IgD-negative memory B cell (primary cell): Measurements from ENCODE around the gene RSU1. TPM values are rescaled to one million over a fixed set of nuclear protein-coding genes. Genes with fewer than 3 reads are reported as not detected.
"Not testable (repeated sequence)": the region's sequence is repeated elsewhere in the genome, so short reads cannot be mapped to it uniquely, and the experiment has no call there.

ENCODE experiments used
- H3K27ac Mint-ChIP-seq, 3 donors: one replicate each; pipeline ENCODE4 v1.8.0; 2020 to 2022; ENCODE audit warnings: mild to moderate bottlenecking in 3 of 3, mixed read lengths in 3 of 3, moderate library complexity in 1 of 3
- H3K27me3 Mint-ChIP-seq: one replicate; pipeline ENCODE4 v1.8.0; 2021; ENCODE audit warnings: mixed read lengths
- H3K36me3 Mint-ChIP-seq: one replicate; pipeline ENCODE4 v1.8.0; 2020; ENCODE audit warnings: mild to moderate bottlenecking, mixed read lengths
- H3K4me1 Mint-ChIP-seq, 3 donors: one replicate each; pipeline ENCODE4 v1.8.0; 2020 to 2022; ENCODE audit warnings: mixed read lengths in 3 of 3, mild to moderate bottlenecking in 1 of 3
- H3K4me3 Mint-ChIP-seq, 4 donors: one replicate each; pipeline ENCODE4 v1.8.0; 2020 to 2022; ENCODE audit warnings: mild to moderate bottlenecking in 4 of 4, mixed read lengths in 4 of 4, moderate library complexity in 3 of 4
- H3K9me3 Mint-ChIP-seq, 3 donors: one replicate each; pipeline ENCODE4 v1.8.0; 2020 to 2021; ENCODE audit warnings: mixed read lengths in 3 of 3, mild to moderate bottlenecking in 1 of 3
- polyA plus RNA-seq: library from polyadenylated mRNA; unstranded; fragments of 300-500 nt; fragmentation: Illumina TruSeq; gene quantifications from one replicate; pipeline ENCODE4 v1.2.3, GENCODE V29; 2021

RSU1 gene
- polyA plus RNA-seq, 1 donor from 2014 or later, result 86.8 TPM

DNA sequence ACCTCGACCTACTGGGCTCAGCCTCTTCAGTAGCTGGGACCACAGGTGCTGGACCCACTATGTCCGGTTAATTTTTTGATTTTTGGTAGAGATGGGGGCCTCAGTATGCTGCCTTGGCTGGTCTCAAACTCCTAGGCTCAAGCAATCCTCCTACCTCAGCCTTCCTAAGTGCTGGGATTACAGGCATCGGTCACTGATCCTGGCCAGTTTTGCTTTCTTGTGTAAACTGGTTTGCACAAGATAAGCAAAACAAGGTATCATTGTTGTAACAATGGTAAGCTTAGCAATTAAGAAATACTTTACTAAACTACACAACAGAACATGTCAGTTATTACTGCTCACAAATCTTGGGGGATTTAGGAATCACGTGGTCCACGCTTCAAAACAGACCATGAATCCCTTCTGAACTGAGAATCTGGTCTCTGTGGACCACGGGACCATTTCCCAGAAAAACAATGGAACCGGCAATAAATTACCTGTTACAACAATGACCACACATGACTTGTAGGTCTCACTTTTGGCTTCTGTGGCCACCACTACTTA lies 36.8 kb downstream of the RSU1 start:
- Mint-ChIP-seq H3K27me3 (no peaks in the 10 kb centered on the region), H3K27ac (peak overlapping the region in 1 of 3 donors; percentile 71), H3K9me3 (peaks cover 0 to 4% (median 0%) of the 10 kb centered on the region in 3 donors), H3K36me3 (peaks cover 3% of the 10 kb centered on the region), H3K4me1 (peaks cover 18 to 23% (median 21%) of the 10 kb centered on the region in 3 donors), H3K4me3 (no peak overlapping the region)

DNA sequence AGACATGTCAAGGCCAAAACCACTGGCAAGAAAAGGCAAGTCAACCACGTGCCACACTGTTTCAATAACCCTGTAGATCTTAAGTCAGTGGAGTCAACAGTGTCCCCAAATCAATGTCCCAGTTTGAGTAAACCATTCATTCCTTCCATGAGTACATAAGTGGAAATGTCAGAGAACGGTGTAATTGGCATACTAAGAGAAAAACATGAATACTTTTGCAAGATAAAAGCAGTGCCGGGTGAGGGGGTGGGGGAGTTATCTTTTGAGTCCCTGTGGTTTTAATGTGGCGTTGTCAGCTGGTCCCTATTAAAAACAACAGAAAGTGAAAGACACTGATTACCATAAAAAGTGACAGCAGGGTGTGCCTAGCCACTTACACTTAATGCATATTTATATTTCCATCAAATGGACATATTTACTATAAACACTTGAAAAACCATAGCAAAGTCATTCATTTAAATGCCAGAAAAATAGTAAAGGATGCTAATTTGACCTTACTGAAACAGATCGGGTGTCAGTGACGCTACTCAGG lies 37.8 kb downstream of the RSU1 start:
- Mint-ChIP-seq H3K4me3 (peak overlapping the region in 1 of 4 donors; percentile 52), H3K27ac (peak overlapping the region in 2 of 3 donors; percentile 7 to 68), H3K36me3 (peaks cover 3% of the 10 kb centered on the region), H3K4me1 (peaks cover 18 to 24% (median 23%) of the 10 kb centered on the region in 3 donors), H3K27me3 (no peaks in the 10 kb centered on the region), H3K9me3 (no peaks in the 10 kb centered on the region)

DNA sequence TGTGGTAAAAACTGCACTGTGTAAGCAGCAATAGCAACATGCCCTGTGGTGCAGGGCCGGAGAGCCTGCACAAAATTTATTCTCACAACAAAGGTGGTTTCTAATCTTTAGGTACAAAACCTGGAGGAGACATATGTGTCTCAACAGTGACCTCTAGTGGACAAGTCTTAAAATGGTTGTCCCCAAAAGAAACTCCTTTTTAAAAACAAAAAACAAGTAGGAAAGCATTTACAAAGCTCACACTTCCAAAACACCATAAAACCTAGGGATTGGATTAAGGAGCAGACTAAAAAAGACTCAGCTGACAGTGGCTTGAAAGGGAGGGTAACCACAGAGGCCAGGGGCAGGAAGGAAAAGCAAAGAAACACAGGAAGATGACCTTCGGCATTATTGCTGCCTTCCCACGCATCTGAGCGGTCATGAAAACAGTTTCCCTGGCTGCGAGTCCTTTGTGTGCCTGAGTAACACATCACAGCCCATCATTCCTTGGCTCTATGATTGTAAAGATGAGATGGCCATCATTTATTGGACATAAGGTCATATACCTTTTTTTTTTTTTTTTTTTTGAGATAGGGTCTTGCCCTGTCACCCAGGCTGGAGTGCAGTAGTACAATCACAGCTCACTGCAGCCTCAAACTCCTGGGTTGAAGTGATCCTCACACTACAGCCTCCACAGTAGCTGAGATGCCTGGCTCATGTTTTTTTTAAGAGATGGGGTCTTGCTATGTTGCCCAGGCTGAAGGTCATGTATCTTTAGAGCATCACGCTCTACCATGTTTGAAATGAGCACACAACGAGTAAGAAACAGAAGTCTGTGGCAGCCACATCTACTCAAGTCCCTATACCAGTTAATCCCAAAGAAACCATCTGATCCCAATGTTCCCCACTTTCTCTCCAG lies 39.5 kb downstream of the RSU1 start:
- peak overlapping the region in 1 of 4 donors; percentile 53 for H3K4me3 Mint-ChIP-seq
- H3K27ac Mint-ChIP-seq, result peak overlapping the region; percentile 8 to 90 (median 57)
- no peaks in the 10 kb centered on the region for H3K9me3 Mint-ChIP-seq
- H3K27me3 Mint-ChIP-seq, result no peaks in the 10 kb centered on the region
- H3K4me1 Mint-ChIP-seq, result peaks cover 21 to 28% (median 23%) of the 10 kb centered on the region in 3 donors
- peaks cover 3% of the 10 kb centered on the region for H3K36me3 Mint-ChIP-seq

DNA sequence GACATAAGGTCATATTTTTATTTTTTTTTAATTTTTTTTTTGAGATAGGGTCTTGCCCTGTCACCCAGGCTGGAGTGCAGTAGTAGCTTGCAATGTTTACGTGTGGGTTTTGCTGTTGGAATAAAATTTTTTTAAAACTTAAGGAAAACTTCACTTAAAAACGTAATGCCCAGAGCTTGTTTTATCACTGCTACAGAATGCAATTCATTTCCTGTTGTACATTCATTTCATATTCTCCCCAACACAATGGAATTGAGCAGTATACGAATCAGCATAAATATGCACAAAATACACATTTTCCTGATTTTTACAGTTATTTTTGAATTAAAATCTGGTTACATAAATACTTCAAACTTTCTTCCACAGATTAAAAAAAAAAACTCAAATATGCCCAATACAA lies 40.3 kb downstream of the RSU1 start:
- no peaks in the 10 kb centered on the region for H3K27me3 Mint-ChIP-seq
- no peak overlapping the region for H3K27ac Mint-ChIP-seq
- no peaks in the 10 kb centered on the region for H3K9me3 Mint-ChIP-seq
- H3K4me1 Mint-ChIP-seq, result peaks cover 21 to 28% (median 23%) of the 10 kb centered on the region in 3 donors
- H3K36me3 Mint-ChIP-seq, result peaks cover 3% of the 10 kb centered on the region
- no peak overlapping the region for H3K4me3 Mint-ChIP-seq

DNA sequence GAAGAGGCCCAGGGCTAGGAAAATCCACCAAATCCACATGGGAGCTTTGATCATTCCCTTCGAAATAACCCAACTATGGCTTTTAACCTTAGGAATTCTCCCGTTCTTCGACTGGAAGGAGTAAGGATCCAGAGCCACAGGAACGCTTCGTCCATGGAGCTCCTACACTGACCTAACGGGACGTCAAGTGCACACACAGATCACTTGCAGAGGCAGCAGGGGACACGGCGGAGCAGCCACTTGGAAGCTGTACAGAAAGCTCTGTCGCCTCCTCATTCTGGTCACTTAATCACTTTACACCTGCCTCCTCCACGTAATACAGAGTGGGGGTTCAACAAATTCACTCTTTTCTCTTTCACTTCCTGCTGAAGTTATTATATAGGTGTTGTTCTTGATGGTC lies 43.9 kb downstream of the RSU1 start:
- no peak overlapping the region for H3K27ac Mint-ChIP-seq
- no peaks in the 10 kb centered on the region for H3K9me3 Mint-ChIP-seq
- peaks cover 13 to 24% (median 13%) of the 10 kb centered on the region in 3 donors for H3K4me1 Mint-ChIP-seq
- no peaks in the 10 kb centered on the region for H3K27me3 Mint-ChIP-seq
- H3K36me3 Mint-ChIP-seq, result peaks cover 3% of the 10 kb centered on the region
- H3K4me3 Mint-ChIP-seq, result no peak overlapping the region

DNA sequence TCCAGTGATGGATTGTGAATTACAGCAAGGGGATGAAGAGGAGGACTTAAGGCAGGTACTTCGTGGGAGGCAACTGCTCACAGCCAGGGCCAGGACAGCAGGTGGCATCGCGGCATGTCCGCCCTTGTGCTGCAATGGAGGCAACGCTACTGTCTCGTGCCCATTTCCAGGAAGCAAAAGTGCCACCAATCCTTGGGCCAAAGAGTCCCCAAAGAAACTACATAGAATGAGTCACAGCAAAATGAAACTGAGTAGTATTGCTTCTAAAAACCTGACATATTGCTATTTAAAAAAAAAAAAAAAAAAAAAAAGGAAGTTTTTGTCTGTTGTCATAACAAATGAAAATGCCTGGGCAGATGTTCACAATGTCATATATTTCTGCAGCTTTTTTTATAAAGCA lies 46.6 kb downstream of the RSU1 start:
- Mint-ChIP-seq H3K27me3 (no peaks in the 10 kb centered on the region), H3K4me3 (peak overlapping the region in 2 of 4 donors; percentile 47 to 49), H3K27ac (peak overlapping the region in 1 of 3 donors; percentile 62), H3K36me3 (no peaks in the 10 kb centered on the region), H3K4me1 (peaks cover 11 to 22% (median 15%) of the 10 kb centered on the region in 3 donors), H3K9me3 (no peaks in the 10 kb centered on the region)

DNA sequence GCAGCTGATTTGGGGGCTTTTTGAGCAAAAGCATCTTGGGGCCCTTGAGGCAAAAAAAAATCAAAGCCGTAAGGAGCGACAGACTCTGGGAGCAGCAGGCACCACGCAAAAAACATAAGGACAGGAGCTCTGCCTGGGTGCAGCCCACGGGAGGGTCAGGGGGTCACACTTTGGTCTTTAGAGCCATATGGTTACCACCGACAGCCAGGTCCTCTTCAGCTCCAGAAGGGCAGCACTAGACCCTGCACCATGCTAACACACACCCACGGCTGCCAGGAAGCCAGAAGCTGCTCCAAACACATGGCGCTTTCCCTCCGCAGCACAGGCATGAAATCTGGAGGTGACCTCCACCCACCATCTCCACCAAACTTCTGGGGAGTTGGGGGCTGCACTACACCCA lies 47.1 kb downstream of the RSU1 start:
- peaks cover 11 to 28% (median 19%) of the 10 kb centered on the region in 3 donors for H3K4me1 Mint-ChIP-seq

DNA sequence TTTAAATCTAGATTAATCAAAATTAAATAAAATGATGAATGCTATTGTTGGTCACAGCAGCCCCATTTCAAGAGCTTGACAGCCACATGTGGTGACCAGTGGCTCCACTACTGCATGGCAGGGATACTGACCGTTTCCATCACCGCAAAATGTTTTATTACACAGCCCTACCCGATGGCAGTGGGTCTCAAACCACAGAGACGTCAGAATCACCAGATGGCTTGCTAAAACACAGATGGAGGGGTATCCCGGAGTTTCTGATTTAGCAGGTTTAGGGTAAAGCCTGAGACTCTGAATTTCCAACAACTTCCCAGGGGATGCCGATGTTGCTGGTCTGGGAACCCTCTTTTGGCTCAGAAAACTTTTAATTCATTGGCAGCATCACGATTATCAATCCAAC lies 47.9 kb downstream of the RSU1 start:
- Mint-ChIP-seq H3K27me3 (no peaks in the 10 kb centered on the region), H3K4me3 (no peak overlapping the region), H3K27ac (no peak overlapping the region), H3K4me1 (peaks cover 11 to 27% (median 20%) of the 10 kb centered on the region in 3 donors), H3K9me3 (no peaks in the 10 kb centered on the region), H3K36me3 (peaks cover 2% of the 10 kb centered on the region)

More for the DNA sequence above, 47.1 kb downstream of the RSU1 start:
- H3K4me3 Mint-ChIP-seq, result no peak overlapping the region
- no peaks in the 10 kb centered on the region for H3K27me3 Mint-ChIP-seq
- no peaks in the 10 kb centered on the region for H3K36me3 Mint-ChIP-seq
- H3K9me3 Mint-ChIP-seq, result no peaks in the 10 kb centered on the region
- no peak overlapping the region for H3K27ac Mint-ChIP-seq

DNA sequence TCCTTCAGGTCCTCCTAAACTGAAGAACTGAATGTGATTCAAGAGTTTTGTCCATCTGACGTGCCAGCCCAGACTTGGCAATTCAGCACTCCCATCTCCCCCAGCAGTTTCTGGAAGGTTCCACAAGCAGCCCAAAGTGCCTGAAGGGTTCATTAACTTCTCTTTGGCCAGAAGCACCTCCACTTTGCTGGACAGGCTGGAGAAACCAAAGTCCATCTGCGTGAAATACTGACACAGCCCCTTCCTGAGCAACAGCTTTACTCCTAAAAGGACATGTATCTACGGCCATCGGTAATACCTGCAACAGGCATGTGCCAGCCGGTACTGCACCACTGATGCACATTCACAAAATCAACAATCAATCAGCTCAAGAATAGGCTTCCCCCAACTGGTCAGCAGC lies 48.5 kb downstream of the RSU1 start:
- peaks cover 10 to 26% (median 18%) of the 10 kb centered on the region in 3 donors for H3K4me1 Mint-ChIP-seq
- no peak overlapping the region for H3K27ac Mint-ChIP-seq
- H3K9me3 Mint-ChIP-seq, result no peaks in the 10 kb centered on the region
- H3K27me3 Mint-ChIP-seq, result no peaks in the 10 kb centered on the region
- H3K36me3 Mint-ChIP-seq, result peaks cover 3% of the 10 kb centered on the region
- H3K4me3 Mint-ChIP-seq, result no peak overlapping the region

DNA sequence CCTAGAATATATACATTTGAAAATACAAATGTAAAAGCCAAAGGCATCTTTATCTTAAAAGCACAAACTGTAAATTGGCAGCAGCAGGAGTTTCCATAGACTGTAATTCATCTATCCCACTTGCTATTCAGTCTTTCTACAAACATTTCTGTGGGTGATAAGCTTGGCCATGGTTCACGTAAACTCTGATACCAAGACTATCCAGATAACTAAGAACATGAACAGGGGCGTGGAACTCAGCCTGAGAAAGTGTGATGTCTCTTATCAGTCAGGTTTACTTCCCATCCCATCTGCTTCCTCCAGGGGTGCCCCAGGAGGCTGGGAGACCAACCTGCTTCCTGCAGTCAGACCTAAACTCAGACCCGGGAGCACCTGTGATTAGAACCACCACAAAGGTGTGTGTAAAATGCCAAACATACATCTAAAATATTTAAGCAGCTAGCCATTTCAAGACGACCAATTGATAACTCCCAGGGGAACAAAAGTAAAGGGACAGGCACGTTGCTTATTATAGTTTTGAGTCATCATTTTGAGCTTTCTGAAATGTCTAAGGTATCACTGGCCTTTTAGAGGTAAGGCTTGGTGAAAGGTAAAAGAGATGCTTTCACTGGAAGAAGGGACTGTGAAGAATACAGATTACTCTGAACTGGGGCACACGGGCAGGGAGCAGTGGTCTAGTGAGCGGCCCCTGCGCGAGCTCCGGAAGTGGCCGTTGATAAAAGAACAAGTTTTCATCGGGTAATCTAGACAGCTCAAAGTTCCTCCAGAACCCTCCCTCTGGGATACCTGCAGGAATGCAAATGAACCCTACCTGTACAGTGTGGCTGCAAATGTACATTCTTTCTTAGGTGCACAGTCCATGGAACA lies 51.5 kb downstream of the RSU1 start:
- Mint-ChIP-seq H3K4me1 (peaks cover 4 to 16% (median 14%) of the 10 kb centered on the region in 3 donors), H3K9me3 (no peaks in the 10 kb centered on the region), H3K4me3 (no peak overlapping the region), H3K27me3 (no peaks in the 10 kb centered on the region), H3K36me3 (peaks cover 8% of the 10 kb centered on the region), H3K27ac (no peak overlapping the region)

DNA sequence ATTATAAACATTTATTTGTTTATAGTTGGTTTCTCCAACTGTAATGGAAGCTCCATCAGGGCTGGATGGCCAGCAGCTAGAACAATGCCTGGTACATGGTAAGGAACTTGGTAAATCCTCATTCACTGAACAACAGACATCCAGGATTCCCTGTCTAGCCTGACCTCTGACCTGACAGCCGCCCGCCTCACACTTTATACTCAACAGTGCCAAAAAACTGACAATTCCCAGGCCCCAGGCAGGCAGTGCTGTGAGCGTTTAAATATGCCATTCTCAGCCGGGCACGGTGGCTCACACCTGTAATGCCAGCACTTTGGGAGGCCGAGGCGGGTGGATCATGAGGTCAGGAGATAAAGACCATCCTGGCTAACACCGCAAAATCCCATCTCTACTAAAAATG lies 55.9 kb downstream of the RSU1 start:
- H3K4me1 Mint-ChIP-seq, result peaks cover 2 to 12% (median 12%) of the 10 kb centered on the region in 3 donors

DNA sequence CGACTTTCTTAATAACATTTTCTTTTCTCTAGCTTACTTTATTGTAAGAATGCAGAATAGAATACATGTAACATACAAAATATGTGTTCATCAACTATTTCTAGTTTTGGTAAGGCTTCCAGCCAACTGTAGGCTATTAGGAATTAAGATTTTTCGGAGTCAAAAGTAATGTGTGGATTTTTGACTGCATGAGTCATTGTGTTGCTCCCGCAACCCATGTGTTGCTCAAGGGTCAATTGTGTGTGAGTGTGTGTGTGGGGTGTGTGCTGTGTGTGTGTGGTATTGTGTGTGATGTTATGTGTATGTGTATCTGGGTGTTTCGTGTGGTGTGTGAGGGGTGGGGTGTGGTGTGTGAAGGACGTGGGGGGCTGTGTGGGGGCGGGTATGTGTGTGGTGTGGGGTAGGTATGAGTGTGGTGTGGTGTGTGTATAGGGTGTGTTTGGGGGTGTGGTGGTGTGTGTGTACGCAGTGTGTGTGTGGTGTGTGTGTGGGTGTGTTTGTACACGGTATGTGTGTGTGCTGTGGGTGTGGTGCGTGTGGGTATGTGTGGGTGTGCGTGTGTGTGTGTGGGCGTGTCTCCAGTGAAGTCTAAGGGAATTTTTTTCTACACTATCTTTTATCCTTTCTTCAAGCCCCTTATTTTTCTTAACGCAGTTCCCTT lies 60.5 kb downstream of the RSU1 start:
- Mint-ChIP-seq H3K27me3 (no peaks in the 10 kb centered on the region), H3K4me1 (peaks cover 0 to 1% (median 0%) of the 10 kb centered on the region in 3 donors), H3K27ac (no peak overlapping the region), H3K4me3 (no peak overlapping the region), H3K9me3 (no peaks in the 10 kb centered on the region), H3K36me3 (peaks cover 7% of the 10 kb centered on the region)

More for the DNA sequence above, 55.9 kb downstream of the RSU1 start:
- peaks cover 13% of the 10 kb centered on the region for H3K36me3 Mint-ChIP-seq
- no peaks in the 10 kb centered on the region for H3K9me3 Mint-ChIP-seq
- no peak overlapping the region for H3K4me3 Mint-ChIP-seq
- no peaks in the 10 kb centered on the region for H3K27me3 Mint-ChIP-seq
- H3K27ac Mint-ChIP-seq, result no peak overlapping the region

DNA sequence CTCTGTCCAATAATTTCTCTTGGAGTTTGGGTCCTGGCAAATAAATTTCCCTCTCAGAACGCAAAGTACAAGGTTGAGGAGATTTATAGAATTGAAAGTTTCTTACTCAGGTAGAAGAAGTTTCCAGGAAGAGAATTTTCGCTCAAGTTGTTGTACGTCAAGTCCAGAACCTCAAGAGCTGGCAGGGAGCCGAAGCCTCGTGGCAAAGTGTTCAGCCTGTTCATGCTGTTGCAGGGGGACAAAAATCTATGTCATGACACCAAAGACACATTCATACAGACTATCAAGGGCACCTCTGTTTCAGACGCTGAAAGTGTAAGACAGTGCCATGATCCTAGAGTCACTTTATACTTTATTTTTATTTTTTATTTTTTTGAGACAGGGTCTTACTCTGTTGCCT lies 62.5 kb downstream of the RSU1 start:
- H3K36me3 Mint-ChIP-seq, result peaks cover 4% of the 10 kb centered on the region
- H3K27me3 Mint-ChIP-seq, result no peaks in the 10 kb centered on the region

DNA sequence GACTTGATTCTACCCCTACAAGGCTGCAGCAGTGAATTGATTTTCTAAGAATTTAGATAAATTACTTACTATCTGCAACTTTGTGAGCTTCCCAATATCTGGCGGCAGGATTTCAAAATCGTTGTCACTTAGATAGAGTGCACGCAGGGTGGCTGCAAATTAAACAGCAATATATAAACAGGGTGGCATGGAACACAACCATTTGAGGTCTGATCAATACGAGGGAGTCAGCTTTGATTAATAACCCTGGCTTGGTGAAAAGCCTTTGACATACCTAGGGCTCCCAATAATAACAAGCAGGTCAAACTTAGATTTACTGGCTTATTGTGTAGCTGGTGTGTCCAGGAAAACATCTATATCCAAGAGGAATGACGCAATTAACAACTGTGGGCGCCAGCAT lies 64.4 kb downstream of the RSU1 start:
- H3K27me3 Mint-ChIP-seq, H3K36me3 Mint-ChIP-seq, H3K4me3 Mint-ChIP-seq, H3K4me1 Mint-ChIP-seq, H3K9me3 Mint-ChIP-seq, H3K27ac Mint-ChIP-seq: not testable (repeated sequence)

More for the DNA sequence above, 62.5 kb downstream of the RSU1 start:
- Mint-ChIP-seq H3K4me1 (no peaks in the 10 kb centered on the region), H3K9me3 (no peaks in the 10 kb centered on the region), H3K27ac (no peak overlapping the region), H3K4me3 (no peak overlapping the region)
